AML-193 (cell line): ENCODE measurements around the gene ZNF384.

ENCODE experiments used
- DNase-seq, 2 experiments: peaks; one replicate each; lab custom pipeline; 2025; lab: John Stamatoyannopoulos, UW

Gene ZNF384

GRCh38 chr12:6620885-6621274 is 68.3 kb downstream of the ZNF384 start:
- DNase-seq, result no peak

DNA sequence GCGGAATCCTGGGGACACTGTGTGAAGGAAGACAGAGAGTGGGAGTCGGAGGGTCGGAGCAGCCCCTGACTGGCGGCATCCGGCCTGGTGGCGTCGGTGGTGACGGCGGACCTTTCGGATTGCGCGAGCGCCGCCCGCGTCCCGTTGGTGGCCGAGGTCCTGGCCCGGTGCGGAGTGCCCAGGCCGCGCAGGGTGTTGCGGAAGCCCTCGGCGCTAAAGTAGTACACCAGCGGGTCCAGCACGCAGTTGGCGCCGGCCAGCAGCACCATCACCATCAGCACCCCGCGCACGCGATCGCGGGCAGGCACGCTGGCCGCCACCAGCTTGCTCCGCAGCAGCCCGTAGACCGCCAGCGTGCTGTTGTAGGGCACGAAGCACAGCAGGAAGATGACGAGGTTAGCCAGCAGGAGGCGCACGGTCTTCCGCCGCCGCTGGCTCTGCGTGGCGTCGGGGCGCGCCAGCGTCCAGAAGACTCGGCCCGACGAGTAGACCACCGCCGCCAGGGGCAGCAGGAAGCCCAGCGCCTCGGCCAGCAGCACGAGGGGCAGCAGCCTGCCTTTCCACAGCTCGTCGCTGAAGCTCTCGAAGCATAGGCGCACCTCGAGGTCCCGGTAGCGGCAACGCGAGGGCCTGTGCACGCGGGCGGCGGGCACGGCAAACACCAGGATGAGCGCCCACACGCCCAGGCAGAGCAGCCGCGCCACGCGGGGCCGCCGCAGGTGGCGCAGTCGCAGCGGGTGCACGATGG is 68.9 kb downstream of the ZNF384 start:
- no peak for DNase-seq

GRCh38 chr12:6618483-6619225 is 70.5 kb downstream of the ZNF384 start:
- DNase-seq, result no peak
